Activated CD8-positive, alpha-beta T cell treated with anti-CD3 and anti-CD28 coated beads for 36 hours (primary cell): ENCODE measurements around the gene ACADVL. TPM values are rescaled to one million over a fixed set of nuclear protein-coding genes. Genes with fewer than 3 reads are reported as not detected.

ENCODE experiments used
- ATAC-seq: fragments of 200-7000 bp; cut with Tn5 transposase; one replicate; pipeline ENCODE4 v1.10.0; 2021; ENCODE audit warnings: mild to moderate bottlenecking, moderate library complexity
- CTCF ChIA-PET: fragments of 350-600 bp; sonication (Branson Sonifier 250); formaldehyde crosslinking; loops from one replicate; lab custom pipeline; 2021; ENCODE audit warnings: antibody characterized with exemption; lab: Charles Lee
- POLR2A ChIA-PET: fragments of 350-600 bp; sonication (Branson Sonifier 250); formaldehyde crosslinking; loops from one replicate; lab custom pipeline; 2021; ENCODE audit warnings: antibody characterized with exemption; lab: Charles Lee
- DNase-seq: peaks from one replicate; pipeline ENCODE4 v3.0.0-alpha.2; 2020
- H3K27ac Mint-ChIP-seq: one replicate; pipeline ENCODE4 v1.8.0; 2021; ENCODE audit warnings: mild to moderate bottlenecking, mixed read lengths
- H3K27me3 Mint-ChIP-seq: one replicate; pipeline ENCODE4 v1.8.0; 2021; ENCODE audit warnings: mixed read lengths
- H3K36me3 Mint-ChIP-seq: one replicate; pipeline ENCODE4 v1.8.0; 2021; ENCODE audit warnings: low read depth, mixed read lengths
- H3K4me1 Mint-ChIP-seq: one replicate; pipeline ENCODE4 v1.8.0; 2021; ENCODE audit warnings: low read depth, mixed read lengths
- H3K4me3 Mint-ChIP-seq: one replicate; pipeline ENCODE4 v1.8.0; 2021; ENCODE audit warnings: mild to moderate bottlenecking, moderate library complexity, mixed read lengths
- H3K9me3 Mint-ChIP-seq: one replicate; pipeline ENCODE4 v1.8.0; 2021; ENCODE audit warnings: mixed read lengths
- intact Hi-C: fragments of 100-400 bp; cut with micrococcal nuclease; formaldehyde crosslinking; loops from one replicate; pipeline ENCODE4 v1.10.0; 2022
- total RNA-seq, 2 experiments: library from RNA; stranded (reverse); gene quantifications; one replicate each; pipeline ENCODE4 v1.2.3, GENCODE V29; 2021
- TF ChIP-seq, protein P1 (sequence below): fragments of 200-600 bp; IDR thresholded peaks from one replicate; pipeline ENCODE4 v1.8.0; 2022; ENCODE audit warnings: antibody characterized with exemption, mild to moderate bottlenecking

ACADVL gene
- total RNA-seq, 2 experiments from 2014 or later, result 288 to 291 TPM

DNA sequence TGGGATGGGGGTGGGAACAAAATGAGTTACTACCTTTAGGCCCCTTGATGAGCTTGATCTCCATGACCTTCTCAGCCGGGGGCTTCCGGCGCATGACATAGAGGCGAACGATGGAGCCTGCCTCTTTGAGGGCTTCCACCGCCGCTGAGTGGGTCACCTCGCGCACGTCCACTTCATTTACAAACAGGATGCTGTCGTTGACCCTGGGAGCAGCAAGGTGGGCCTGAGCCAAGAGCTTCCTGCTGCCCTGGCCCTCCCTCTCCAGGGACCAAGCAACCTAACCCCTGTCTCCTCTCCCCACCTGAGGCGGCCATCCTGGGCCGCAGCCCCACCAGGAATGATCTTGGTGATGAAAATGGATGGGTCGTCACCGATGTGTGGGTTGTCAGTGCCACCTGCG lies 16.3 kb upstream of the ACADVL start:
- H3K27ac Mint-ChIP-seq, result peak overlapping the region; percentile 21
- H3K4me1 Mint-ChIP-seq, result peaks cover 28% of the 10 kb centered on the region
- no peaks in the 10 kb centered on the region for H3K36me3 Mint-ChIP-seq
- CTCF ChIA-PET, result interaction anchor here (0.7 kb wide), 1 partner anchor 157 kb away, joined by 3 read pairs; no protein-coding TSS in a partner anchor
- no peak for ATAC-seq
- no peaks in the 10 kb centered on the region for H3K9me3 Mint-ChIP-seq
- intact Hi-C loops, result no loop called here
- no peaks in the 10 kb centered on the region for H3K27me3 Mint-ChIP-seq
- TF ChIP-seq, protein P1, sequence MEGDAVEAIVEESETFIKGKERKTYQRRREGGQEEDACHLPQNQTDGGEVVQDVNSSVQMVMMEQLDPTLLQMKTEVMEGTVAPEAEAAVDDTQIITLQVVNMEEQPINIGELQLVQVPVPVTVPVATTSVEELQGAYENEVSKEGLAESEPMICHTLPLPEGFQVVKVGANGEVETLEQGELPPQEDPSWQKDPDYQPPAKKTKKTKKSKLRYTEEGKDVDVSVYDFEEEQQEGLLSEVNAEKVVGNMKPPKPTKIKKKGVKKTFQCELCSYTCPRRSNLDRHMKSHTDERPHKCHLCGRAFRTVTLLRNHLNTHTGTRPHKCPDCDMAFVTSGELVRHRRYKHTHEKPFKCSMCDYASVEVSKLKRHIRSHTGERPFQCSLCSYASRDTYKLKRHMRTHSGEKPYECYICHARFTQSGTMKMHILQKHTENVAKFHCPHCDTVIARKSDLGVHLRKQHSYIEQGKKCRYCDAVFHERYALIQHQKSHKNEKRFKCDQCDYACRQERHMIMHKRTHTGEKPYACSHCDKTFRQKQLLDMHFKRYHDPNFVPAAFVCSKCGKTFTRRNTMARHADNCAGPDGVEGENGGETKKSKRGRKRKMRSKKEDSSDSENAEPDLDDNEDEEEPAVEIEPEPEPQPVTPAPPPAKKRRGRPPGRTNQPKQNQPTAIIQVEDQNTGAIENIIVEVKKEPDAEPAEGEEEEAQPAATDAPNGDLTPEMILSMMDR, result no peak
- DNase-seq, result no peak
- no peak overlapping the region for H3K4me3 Mint-ChIP-seq
- POLR2A ChIA-PET, result interaction anchor here (0.6 to 1.1 kb wide), 3 partner anchors 9 to 176 kb away, joined by 3 read pairs; no protein-coding TSS in a partner anchor

DNA sequence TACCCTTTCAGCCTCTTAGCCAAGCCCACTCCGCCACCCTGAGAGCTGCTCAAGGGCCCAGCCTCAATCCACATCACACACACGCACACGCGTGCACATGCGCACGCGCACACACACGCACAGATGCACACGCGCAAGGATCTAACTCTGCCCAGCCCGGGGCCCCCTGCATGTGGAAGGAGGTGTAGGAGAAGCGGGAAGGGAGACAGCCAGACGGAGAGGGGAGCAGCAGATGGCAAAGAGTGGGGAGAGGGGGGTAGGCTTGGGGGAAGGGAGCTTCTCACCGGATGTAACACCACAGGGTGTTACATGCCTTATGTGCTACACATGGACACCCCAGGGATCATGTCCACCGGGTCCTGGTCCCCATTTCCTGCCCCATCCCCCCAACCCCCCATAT lies 15.4 kb upstream of the ACADVL start:
- no peaks in the 10 kb centered on the region for H3K27me3 Mint-ChIP-seq
- H3K27ac Mint-ChIP-seq, result peak overlapping the region; percentile 93
- no peaks in the 10 kb centered on the region for H3K36me3 Mint-ChIP-seq
- no peaks in the 10 kb centered on the region for H3K9me3 Mint-ChIP-seq
- POLR2A ChIA-PET, result interaction anchor here (1.1 to 1.2 kb wide), 2 partner anchors 15 to 171 kb away, joined by 3 read pairs; partner anchors contain the start of genes ACADVL and DLG4
- TF ChIP-seq, protein P1, result no peak
- H3K4me1 Mint-ChIP-seq, result peaks cover 28% of the 10 kb centered on the region
- no peak for DNase-seq
- intact Hi-C loops, result no loop called here
- ATAC-seq, result peak; percentile 9
- CTCF ChIA-PET, result interaction anchor here (1.0 kb wide), 1 partner anchor 26 kb away, joined by 4 read pairs; no protein-coding TSS in a partner anchor
- peak overlapping the region; percentile 76 for H3K4me3 Mint-ChIP-seq

DNA sequence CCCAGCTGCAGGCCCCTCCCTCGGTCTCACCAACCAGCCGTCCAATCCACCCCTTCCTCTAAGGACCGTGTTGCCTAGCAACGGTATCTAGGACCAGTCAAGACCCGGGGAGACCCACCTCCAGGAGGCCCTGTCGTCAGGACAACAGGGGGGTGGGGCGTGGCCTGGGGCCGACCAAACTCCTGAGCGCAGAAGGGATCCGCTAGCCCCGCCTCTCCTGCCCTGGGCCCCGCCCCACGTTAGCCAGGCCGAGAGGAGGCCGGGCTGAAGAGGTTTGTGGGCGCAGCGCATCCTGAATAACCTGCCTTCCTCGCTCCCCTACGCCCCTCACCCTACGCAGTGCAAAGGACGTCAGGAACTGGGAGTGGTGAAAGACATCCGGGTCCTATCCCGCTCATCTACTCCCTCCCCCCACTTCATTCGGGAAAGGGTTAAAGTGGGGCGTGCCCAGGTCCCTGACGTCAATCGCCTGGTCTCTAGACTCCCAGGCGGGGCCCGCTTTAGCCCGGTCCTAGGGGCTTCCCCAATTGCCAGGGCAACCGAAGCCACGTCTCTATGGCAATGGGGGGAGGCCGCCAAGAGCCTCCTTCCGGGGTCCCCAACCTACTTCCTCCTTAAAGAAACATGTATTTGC lies 14.8 kb upstream of the ACADVL start:
- ChIA-PET POLR2A (interaction anchor here (1.0 to 1.2 kb wide), 3 partner anchors 9 to 30 kb away, joined by 3 to 4 read pairs (median 4); partner anchors contain the start of genes ACADVL, DLG4 and DVL2), CTCF (interaction anchor here (1.0 kb wide), 1 partner anchor 27 kb away, joined by 4 read pairs; no protein-coding TSS in a partner anchor)
- H3K27me3 Mint-ChIP-seq, result peaks cover under 1% of the 10 kb centered on the region
- no peaks in the 10 kb centered on the region for H3K9me3 Mint-ChIP-seq
- no peaks in the 10 kb centered on the region for H3K36me3 Mint-ChIP-seq
- H3K27ac Mint-ChIP-seq, result peak overlapping the region; percentile 93
- peak; percentile 91 for ATAC-seq
- intact Hi-C loops, result no loop called here
- peaks cover 28% of the 10 kb centered on the region for H3K4me1 Mint-ChIP-seq
- peak overlapping the region; percentile 76 for H3K4me3 Mint-ChIP-seq
- TF ChIP-seq, protein P1, result no peak
- DNase-seq, result peak; percentile 98

DNA sequence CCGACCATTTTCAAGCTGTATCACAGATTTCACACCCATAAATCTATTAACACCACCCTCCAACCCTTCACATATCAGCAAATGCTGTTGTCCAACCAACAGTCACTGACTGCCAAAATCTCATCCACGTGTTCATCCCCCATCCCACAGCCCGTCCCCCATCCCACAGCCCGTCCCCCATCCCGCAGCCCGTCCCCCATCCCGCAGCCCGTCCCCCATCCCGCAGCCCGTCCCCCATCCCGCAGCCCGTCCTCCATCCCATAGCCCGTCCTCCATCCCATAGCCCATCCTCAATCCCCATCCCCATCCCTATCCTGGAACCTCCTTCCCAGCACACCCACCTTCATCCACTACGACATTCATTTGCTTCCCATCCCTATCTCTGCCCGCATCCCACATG lies 14.2 kb upstream of the ACADVL start:
- H3K4me1 Mint-ChIP-seq, result peaks cover 28% of the 10 kb centered on the region
- ChIA-PET POLR2A (interaction anchor here (1.0 to 1.2 kb wide), 2 partner anchors 8 to 29 kb away, joined by 4 read pairs; partner anchors contain the start of gene DVL2), CTCF (no interaction called here)
- intact Hi-C loops, result no loop called here
- ATAC-seq, result no peak
- peak overlapping the region; percentile 93 for H3K27ac Mint-ChIP-seq
- peak overlapping the region; percentile 76 for H3K4me3 Mint-ChIP-seq
- TF ChIP-seq, protein P1, result no peak
- H3K27me3 Mint-ChIP-seq, result peaks cover 3% of the 10 kb centered on the region
- no peak for DNase-seq
- no peaks in the 10 kb centered on the region for H3K36me3 Mint-ChIP-seq
- H3K9me3 Mint-ChIP-seq, result no peaks in the 10 kb centered on the region
